NCI-H82 treated with DMSO at 0.1 percent for 48 hours (cell line): ENCODE data around the gene KLHL6.

Experiments
- DNase-seq: peaks from one replicate; lab custom pipeline; 2025; ENCODE audit not compliant: unreplicated experiment; lab: John Stamatoyannopoulos, UW

The KLHL6 gene

GRCh38 chr3:183566880-183567279 lies 11.4 kb upstream of the KLHL6 start:
- no peak for DNase-seq

GRCh38 chr3:183564046-183564445 lies 8.5 kb upstream of the KLHL6 start:
- no peak for DNase-seq

- DNase-seq: no peak
Observed at GRCh38 chr3:183563536-183563874, 8.0 kb upstream of the KLHL6 start.

- no peak for DNase-seq
Observed at GRCh38 chr3:183560607-183561006, 5.1 kb upstream of the KLHL6 start.

GRCh38 chr3:183558495-183558894 lies 3.0 kb upstream of the KLHL6 start:
- no peak for DNase-seq

GRCh38 chr3:183556722-183557121 lies 1.2 kb upstream of the KLHL6 start:
- no peak for DNase-seq

- DNase-seq: no peak
Observed at GRCh38 chr3:183554377-183554776, 1.1 kb downstream of the KLHL6 start.

GRCh38 chr3:183553334-183554026 lies 2.0 kb downstream of the KLHL6 start:
- no peak for DNase-seq

- no peak for DNase-seq
Observed at GRCh38 chr3:183551930-183552329, 3.6 kb downstream of the KLHL6 start.

- no peak for DNase-seq
Observed at GRCh38 chr3:183548262-183548769, 7.2 kb downstream of the KLHL6 start.

- no peak for DNase-seq
Observed at GRCh38 chr3:183546625-183547024, 8.9 kb downstream of the KLHL6 start.

GRCh38 chr3:183545708-183546107 lies 9.8 kb downstream of the KLHL6 start:
- DNase-seq: no peak

- DNase-seq: no peak
Observed at GRCh38 chr3:183542355-183542754, 13.2 kb downstream of the KLHL6 start.

GRCh38 chr3:183541738-183542137 lies 13.8 kb downstream of the KLHL6 start:
- DNase-seq: no peak

GRCh38 chr3:183541235-183541655 lies 14.3 kb downstream of the KLHL6 start:
- DNase-seq: no peak

- DNase-seq: no peak
Observed at GRCh38 chr3:183540501-183541234, 14.8 kb downstream of the KLHL6 start.

GRCh38 chr3:183539811-183540210 lies 15.7 kb downstream of the KLHL6 start:
- DNase-seq: no peak

- DNase-seq: no peak
Observed at GRCh38 chr3:183538486-183538885, 17.0 kb downstream of the KLHL6 start.

- DNase-seq: no peak
Observed at GRCh38 chr3:183537295-183537730, 18.2 kb downstream of the KLHL6 start.

- DNase-seq: no peak
Observed at GRCh38 chr3:183536238-183536880, 19.1 kb downstream of the KLHL6 start.

- DNase-seq: no peak
Observed at GRCh38 chr3:183534249-183534648, 21.3 kb downstream of the KLHL6 start.
